Endothelial cell of umbilical vein (primary cell): Measurements from ENCODE around the gene ZNF148. TPM values are rescaled to one million over a fixed set of nuclear protein-coding genes. Genes with fewer than 3 reads are reported as not detected.

Experiments
- BruUV-seq: library from RNA; stranded (reverse); fragments of 400-500 nt; replicated peaks from 2 replicates; lab custom pipeline; 2021; lab: Mats Ljungman, UMichigan
- CTCF ChIA-PET: fragments of 300-600, 350-600 bp; sonication (Branson Sonifier 250); formaldehyde crosslinking; loops from one replicate; lab custom pipeline; 2021; ENCODE audit warnings: antibody characterized with exemption, inconsistent platforms; lab: Charles Lee
- POLR2A ChIA-PET: fragments of 300-600, 350-600 bp; sonication (Branson Sonifier 250); formaldehyde crosslinking; loops from one replicate; lab custom pipeline; 2021; ENCODE audit warnings: antibody characterized with exemption, inconsistent platforms; lab: Charles Lee
- DNase-seq: peaks from one replicate; pipeline ENCODE4 v3.0.0-alpha.2; 2011; ENCODE audit warnings: low read depth, low spot score
- FAIRE-seq: peaks from 2 replicates; lab custom pipeline; 2011; peaks lifted over from hg19 to GRCh38; lab: Jason Lieb, UNC
- H2AFZ ChIP-seq: 2 replicates; pipeline ENCODE4 v1.6.0; 2012; ENCODE audit warnings: low read depth, low read length, control low read depth, inconsistent platforms
- H3K27ac ChIP-seq: 2 replicates; pipeline ENCODE4 v1.5.1; 2011; ENCODE audit warnings: low read depth, mild to moderate bottlenecking, control low read depth, low read length, moderate library complexity; ENCODE audit not compliant: insufficient read depth
- H3K27me3 ChIP-seq, 2 experiments: 2 replicates each; pipeline versions ENCODE4 v1.6.0 to v1.6.1; 2011; ENCODE audit warnings: low read length in 2 of 2, mixed read lengths in 1 of 2; ENCODE audit not compliant: control insufficient read depth in 2 of 2, insufficient read depth in 2 of 2
- H3K36me3 ChIP-seq, 2 experiments: 2 replicates in 1 of 2; 3 replicates in 1 of 2; pipeline ENCODE4 v1.5.1; 2011; ENCODE audit warnings: low read length in 2 of 2, mild to moderate bottlenecking in 1 of 2, moderate library complexity in 1 of 2; ENCODE audit not compliant: control insufficient read depth in 2 of 2, insufficient read depth in 2 of 2; ENCODE audit errors: extremely low read depth in 1 of 2
- H3K4me1 ChIP-seq: 3 replicates; pipeline ENCODE4 v1.5.1; 2011; ENCODE audit warnings: mild to moderate bottlenecking, low read length; ENCODE audit not compliant: control insufficient read depth, insufficient read depth; ENCODE audit errors: extremely low read depth
- H3K4me2 ChIP-seq: 2 replicates; pipeline ENCODE4 v1.6.1; 2011; ENCODE audit warnings: low read length, control low read depth, mixed read lengths; ENCODE audit not compliant: insufficient read depth
- H3K4me3 ChIP-seq, 3 experiments: fragments of 200-600 bp in 1 of 3; sonication (generic), shearing (Covaris generic) in 1 of 3; replicated peaks in 1 of 3; 2 replicates each; pipeline ENCODE4 v1.5.1; 2011 to 2016; ENCODE audit warnings: control low read depth in 3 of 3, low read length in 3 of 3, mild to moderate bottlenecking in 2 of 3, inconsistent platforms in 1 of 3, low read depth in 1 of 3, moderate library complexity in 1 of 3; ENCODE audit not compliant: insufficient read depth in 1 of 3
- H3K79me2 ChIP-seq: 2 replicates; pipeline ENCODE4 v1.6.0; 2012; ENCODE audit warnings: low read length, inconsistent platforms; ENCODE audit not compliant: control insufficient read depth, insufficient read depth
- H3K9ac ChIP-seq: replicated peaks from 2 replicates; pipeline ENCODE3; 2011; ENCODE audit warnings: low read length, control low read depth; ENCODE audit not compliant: insufficient read depth; ENCODE audit errors: extremely low read depth
- H3K9me1 ChIP-seq: replicated peaks from 3 replicates; pipeline ENCODE4 v1.6.0; 2011; ENCODE audit warnings: mild to moderate bottlenecking, low read length; ENCODE audit not compliant: control insufficient read depth, insufficient read depth; ENCODE audit errors: extremely low read depth
- H3K9me3 ChIP-seq: replicated peaks from 2 replicates; pipeline ENCODE4 v1.5.1; 2012; ENCODE audit warnings: low read length, inconsistent platforms; ENCODE audit not compliant: control insufficient read depth, insufficient read depth
- H4K20me1 ChIP-seq: replicated peaks from 2 replicates; pipeline ENCODE3; 2011; ENCODE audit warnings: mild to moderate bottlenecking, low read length; ENCODE audit not compliant: control insufficient read depth, insufficient read depth; ENCODE audit errors: extremely low read depth
- EZH2 ChIP-seq: IDR thresholded peaks from 2 replicates; pipeline ENCODE4 v1.6.1; 2012; ENCODE audit warnings: borderline replicate concordance, low read depth, mild to moderate bottlenecking, moderate library complexity, low read length, inconsistent platforms; ENCODE audit not compliant: severe bottlenecking
- FOS ChIP-seq: IDR thresholded peaks from 2 replicates; pipeline ENCODE4 v1.6.1; 2011; ENCODE audit warnings: mild to moderate bottlenecking, low read length, moderate library complexity, borderline replicate concordance; ENCODE audit not compliant: insufficient read depth
- GATA2 ChIP-seq: IDR thresholded peaks from 2 replicates; pipeline ENCODE4 v1.7.0; 2011; ENCODE audit warnings: low read depth, mild to moderate bottlenecking, moderate library complexity, mixed read lengths, low read length; ENCODE audit not compliant: insufficient read length, insufficient read depth
- JUN ChIP-seq: IDR thresholded peaks from 2 replicates; pipeline ENCODE4 v1.6.1; 2011; ENCODE audit warnings: borderline replicate concordance, low read depth; ENCODE audit not compliant: insufficient read length, insufficient read depth
- MYC ChIP-seq: IDR thresholded peaks from one replicate; pipeline ENCODE4 v1.6.1; 2011; ENCODE audit warnings: mild to moderate bottlenecking, low read depth, low read length
- POLR2A ChIP-seq: IDR thresholded peaks from 2 replicates; pipeline ENCODE4 v1.6.1; 2012; ENCODE audit warnings: low read depth, mild to moderate bottlenecking, control low read depth, low read length
- POLR2AphosphoS5 ChIP-seq: IDR thresholded peaks from 2 replicates; pipeline ENCODE4 v1.6.1; 2012; ENCODE audit warnings: low read depth, mild to moderate bottlenecking, control low read depth, low read length, moderate library complexity; ENCODE audit not compliant: insufficient read depth
- dilution Hi-C: fragments of 300-500 bp; cut with MboI; formaldehyde crosslinking; loops from one replicate; pipeline ENCODE4 v1.15.0; 2019; ENCODE audit warnings: low sequenced_read_pairs; ENCODE audit not compliant: extremely low pct_ligation_motif_present
- intact Hi-C: fragments of 100-400 bp; cut with micrococcal nuclease; formaldehyde crosslinking; loops from one replicate; pipeline ENCODE4 v1.10.0; 2022
- polyA plus RNA-seq, 4 experiments: library from polyadenylated mRNA; depleted of rRNA in 3 of 4; stranded (reverse) in 3 of 4; unstranded in 1 of 4; fragments of >200 nt; gene quantifications; 2 replicates each; pipeline versions ENCODE4 v1.2.1 to v1.2.3, GENCODE V29; 2011 to 2012; ENCODE audit warnings: missing spikeins in 1 of 4
- total RNA-seq: library from RNA; stranded (reverse); gene quantifications from 2 replicates; pipeline ENCODE4 v1.2.3, GENCODE V29; 2021
- TF ChIP-seq, protein P1 (sequence below), 2 donors: IDR thresholded peaks; 1 replicate in 1 of 2; 2 replicates in 1 of 2; pipeline ENCODE4 v1.5.1; 2011; ENCODE audit warnings: low read length in 2 of 2, mild to moderate bottlenecking in 2 of 2, moderate library complexity in 2 of 2, control low read depth in 1 of 2, inconsistent platforms in 1 of 2, low read depth in 1 of 2; ENCODE audit not compliant: insufficient read depth in 1 of 2; ENCODE audit errors: extremely low read depth in 1 of 2
- TF ChIP-seq, protein P2 (sequence below): IDR thresholded peaks from 2 replicates; pipeline ENCODE4 v1.6.1; 2011; ENCODE audit not compliant: insufficient read depth, insufficient read length

The ZNF148 gene
- total and polyA plus RNA-seq, 2 donors (not counting 3 experiments of a cell fraction or from before 2014, with no cell fraction given) = 8.0 to 41.3 TPM

DNA sequence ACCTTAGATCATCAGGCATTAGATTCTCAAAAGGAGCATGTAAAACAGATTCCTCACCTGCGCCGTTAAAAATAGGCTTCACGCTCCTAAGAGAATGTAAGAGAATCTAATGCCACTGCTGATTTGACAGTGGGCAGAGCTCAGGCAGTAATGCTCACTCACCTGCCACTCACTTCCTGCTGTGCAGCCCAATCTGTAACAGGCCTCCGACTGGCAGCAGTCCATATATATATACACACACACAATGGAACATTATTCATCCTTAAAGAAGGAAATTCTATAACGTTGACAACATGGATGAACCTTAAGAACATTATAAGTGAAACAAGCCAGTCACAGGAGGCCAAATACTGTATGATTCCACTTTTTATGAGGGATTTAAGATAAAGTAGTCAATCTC lies 24.5 kb downstream of the ZNF148 start:
- H3K36me3 ChIP-seq = no peaks in the 10 kb centered on the region
- H3K4me2 ChIP-seq = no peak overlapping the region
- POLR2A ChIA-PET = no interaction called here
- dilution Hi-C loops (no loop called here), intact Hi-C loops (loop anchor here (2.0 kb wide), 1 partner anchor 16 kb away; no protein-coding TSS in a partner anchor)
- no peaks in the 10 kb centered on the region for H3K9me3 ChIP-seq
- H3K27me3 ChIP-seq = no peaks in the 10 kb centered on the region
- H3K4me3 ChIP-seq = no peak overlapping the region
- H3K79me2 ChIP-seq = peaks cover 97% of the 10 kb centered on the region
- DNase-seq = peak; percentile 30
- H3K9me1 ChIP-seq = no peaks in the 10 kb centered on the region
- no peak for FAIRE-seq
- no peak overlapping the region for H2AFZ ChIP-seq
- no peak overlapping the region for H3K27ac ChIP-seq
- H3K9ac ChIP-seq = no peak overlapping the region
- peaks cover 20% of the 10 kb centered on the region for H4K20me1 ChIP-seq
- BruUV-seq = no TSS peak
- peaks cover 17% of the 10 kb centered on the region for H3K4me1 ChIP-seq
- TF ChIP-seq, protein P1, sequence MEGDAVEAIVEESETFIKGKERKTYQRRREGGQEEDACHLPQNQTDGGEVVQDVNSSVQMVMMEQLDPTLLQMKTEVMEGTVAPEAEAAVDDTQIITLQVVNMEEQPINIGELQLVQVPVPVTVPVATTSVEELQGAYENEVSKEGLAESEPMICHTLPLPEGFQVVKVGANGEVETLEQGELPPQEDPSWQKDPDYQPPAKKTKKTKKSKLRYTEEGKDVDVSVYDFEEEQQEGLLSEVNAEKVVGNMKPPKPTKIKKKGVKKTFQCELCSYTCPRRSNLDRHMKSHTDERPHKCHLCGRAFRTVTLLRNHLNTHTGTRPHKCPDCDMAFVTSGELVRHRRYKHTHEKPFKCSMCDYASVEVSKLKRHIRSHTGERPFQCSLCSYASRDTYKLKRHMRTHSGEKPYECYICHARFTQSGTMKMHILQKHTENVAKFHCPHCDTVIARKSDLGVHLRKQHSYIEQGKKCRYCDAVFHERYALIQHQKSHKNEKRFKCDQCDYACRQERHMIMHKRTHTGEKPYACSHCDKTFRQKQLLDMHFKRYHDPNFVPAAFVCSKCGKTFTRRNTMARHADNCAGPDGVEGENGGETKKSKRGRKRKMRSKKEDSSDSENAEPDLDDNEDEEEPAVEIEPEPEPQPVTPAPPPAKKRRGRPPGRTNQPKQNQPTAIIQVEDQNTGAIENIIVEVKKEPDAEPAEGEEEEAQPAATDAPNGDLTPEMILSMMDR (IDR thresholded peaks at IDR 0.05; ENCODE audit: extremely low read depth in 1 of 2, insufficient read depth in 1 of 2, low read depth in 1 of 2, low read length in 2 of 2) = no peak
- no peak for TF ChIP-seq POLR2AphosphoS5
- TF ChIP-seq, protein P2, sequence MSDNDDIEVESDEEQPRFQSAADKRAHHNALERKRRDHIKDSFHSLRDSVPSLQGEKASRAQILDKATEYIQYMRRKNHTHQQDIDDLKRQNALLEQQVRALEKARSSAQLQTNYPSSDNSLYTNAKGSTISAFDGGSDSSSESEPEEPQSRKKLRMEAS = no peak
- no peak for TF ChIP-seq POLR2A
- no peak for TF ChIP-seq FOS
- no peak for TF ChIP-seq EZH2
- no peak for TF ChIP-seq JUN
- TF ChIP-seq GATA2 = no peak
- no peak for TF ChIP-seq MYC
- CTCF ChIA-PET = interaction anchor here (0.6 kb wide), 1 partner anchor 692 kb away, joined by 3 read pairs; no protein-coding TSS in a partner anchor
